MM.1S (cell line): ENCODE data around the gene ACSL4.

Experiments used
- EZH2 ChIP-seq: fragments of 300-600 bp; sonication (generic); optimal IDR thresholded peaks from 2 replicates; pipeline ENCODE3; 2017; ENCODE audit warnings: low read depth, mild to moderate bottlenecking, antibody characterized with exemption, low read length, mixed read lengths
- TF ChIP-seq, protein P1 (sequence below): fragments of 300-600 bp; sonication (generic); IDR thresholded peaks from 2 replicates; pipeline ENCODE4 v1.5.1; 2016; ENCODE audit warnings: antibody characterized with exemption, low read length, mixed read lengths

DNA sequence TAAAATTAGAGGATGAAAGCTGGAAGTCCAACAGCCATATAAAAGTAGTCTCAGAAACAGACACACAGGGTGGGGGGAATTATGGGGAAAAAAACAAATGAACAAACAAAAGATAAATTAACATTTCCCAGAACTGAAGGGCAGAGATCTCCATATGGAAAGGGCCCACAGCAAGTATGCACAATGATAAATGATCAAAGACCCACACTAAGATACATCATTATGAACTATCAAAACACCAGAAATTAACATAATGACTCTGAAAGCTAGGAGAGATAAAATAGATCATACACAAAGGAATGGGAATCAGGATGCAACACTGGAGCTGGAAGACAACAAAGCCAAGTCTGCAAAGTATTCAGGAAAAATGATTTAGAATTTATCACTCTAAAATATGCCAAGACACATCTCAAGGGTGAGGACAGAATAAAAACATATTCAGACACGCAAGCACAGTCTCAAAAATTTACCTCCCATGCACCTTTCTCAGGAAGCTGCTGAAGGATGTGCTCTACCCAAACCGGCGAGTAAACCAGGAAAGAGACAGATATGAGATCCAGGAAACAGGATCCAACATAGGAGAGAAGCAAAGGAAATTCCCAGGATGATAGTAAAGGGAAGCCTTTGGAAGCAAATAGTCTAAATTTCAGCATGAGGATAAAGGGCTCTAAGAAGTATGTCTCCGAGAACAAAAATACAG lies 77.4 kb downstream of the ACSL4 start:
- TF ChIP-seq, protein P1, sequence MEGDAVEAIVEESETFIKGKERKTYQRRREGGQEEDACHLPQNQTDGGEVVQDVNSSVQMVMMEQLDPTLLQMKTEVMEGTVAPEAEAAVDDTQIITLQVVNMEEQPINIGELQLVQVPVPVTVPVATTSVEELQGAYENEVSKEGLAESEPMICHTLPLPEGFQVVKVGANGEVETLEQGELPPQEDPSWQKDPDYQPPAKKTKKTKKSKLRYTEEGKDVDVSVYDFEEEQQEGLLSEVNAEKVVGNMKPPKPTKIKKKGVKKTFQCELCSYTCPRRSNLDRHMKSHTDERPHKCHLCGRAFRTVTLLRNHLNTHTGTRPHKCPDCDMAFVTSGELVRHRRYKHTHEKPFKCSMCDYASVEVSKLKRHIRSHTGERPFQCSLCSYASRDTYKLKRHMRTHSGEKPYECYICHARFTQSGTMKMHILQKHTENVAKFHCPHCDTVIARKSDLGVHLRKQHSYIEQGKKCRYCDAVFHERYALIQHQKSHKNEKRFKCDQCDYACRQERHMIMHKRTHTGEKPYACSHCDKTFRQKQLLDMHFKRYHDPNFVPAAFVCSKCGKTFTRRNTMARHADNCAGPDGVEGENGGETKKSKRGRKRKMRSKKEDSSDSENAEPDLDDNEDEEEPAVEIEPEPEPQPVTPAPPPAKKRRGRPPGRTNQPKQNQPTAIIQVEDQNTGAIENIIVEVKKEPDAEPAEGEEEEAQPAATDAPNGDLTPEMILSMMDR: no peak
- no peak for TF ChIP-seq EZH2
